ENCODE measurements around the gene CCDC138. TPM values are rescaled to one million over a fixed set of nuclear protein-coding genes. Genes with fewer than 3 reads are reported as not detected.

CCDC138 gene
- total RNA-seq, 4 donors from 2014 or later: 5.9 to 8.7 (median 6.5) TPM

GRCh38 chr2:108869542-108869941 is 83.0 kb downstream of the CCDC138 start:
- peaks cover 0 to 30% (median 0%) of the 10 kb centered on the region in 4 donors for H3K9me3 ChIP-seq
- no peaks in the 10 kb centered on the region for H3K27me3 ChIP-seq
- no peak for DNase-seq (ENCODE audit: low spot score in 2 of 2)
- 96 to 98% methylated on average over 3 of the region's 3 CpGs for WGBS, 2 donors
- TF ChIP-seq CTCF (IDR thresholded peaks at IDR 0.05): no peak
- no peak for TF ChIP-seq EP300 (IDR thresholded peaks at IDR 0.05)
- no peak for TF ChIP-seq POLR2A (IDR thresholded peaks at IDR 0.05)
- no peaks in the 10 kb centered on the region for H3K4me1 ChIP-seq
- H3K27ac ChIP-seq: no peak overlapping the region
- peaks cover 0 to 15% (median 0%) of the 10 kb centered on the region in 3 donors for H3K36me3 ChIP-seq
- no peak overlapping the region for H3K4me3 ChIP-seq

DNA sequence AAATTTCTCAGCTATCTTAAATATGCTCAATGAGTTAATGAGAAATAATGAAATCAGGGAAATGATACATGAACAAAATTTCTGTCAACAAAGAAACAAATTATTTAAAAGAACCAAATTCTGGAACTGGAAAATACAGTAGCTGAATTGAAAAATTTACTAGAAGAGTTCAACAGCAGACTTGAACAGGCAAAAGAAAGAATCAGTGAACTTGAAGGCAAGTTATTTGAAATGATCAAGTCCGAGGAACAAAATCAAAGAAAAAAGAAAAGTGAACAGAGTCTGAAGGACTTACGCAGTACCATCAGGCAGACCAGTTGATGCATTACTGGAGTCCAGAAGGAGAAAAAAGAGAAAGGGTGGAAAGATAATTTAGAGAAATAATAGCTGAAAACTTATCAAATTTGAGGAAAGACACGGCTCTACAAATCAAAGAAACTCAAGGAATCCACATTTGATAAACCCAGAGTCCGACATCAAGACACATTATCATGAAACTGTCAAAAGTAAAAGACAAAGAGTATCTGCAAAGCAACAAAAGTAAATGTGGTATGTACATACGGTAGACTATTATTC is 83.6 kb downstream of the CCDC138 start:
- no peaks in the 10 kb centered on the region for H3K4me1 ChIP-seq
- H3K27me3 ChIP-seq: no peaks in the 10 kb centered on the region
- no peak overlapping the region for H3K4me3 ChIP-seq
- DNase-seq (ENCODE audit: low spot score in 2 of 2): no peak
- WGBS, 2 donors: 96 to 98% methylated on average over 5 of the region's 5 CpGs
- peaks cover 0 to 15% (median 0%) of the 10 kb centered on the region in 3 donors for H3K36me3 ChIP-seq
- TF ChIP-seq CTCF (IDR thresholded peaks at IDR 0.05) (no peak), EP300 (IDR thresholded peaks at IDR 0.05) (no peak), POLR2A (IDR thresholded peaks at IDR 0.05) (no peak)
- no peak overlapping the region for H3K27ac ChIP-seq
- peaks cover 0 to 30% (median 0%) of the 10 kb centered on the region in 4 donors for H3K9me3 ChIP-seq

DNA sequence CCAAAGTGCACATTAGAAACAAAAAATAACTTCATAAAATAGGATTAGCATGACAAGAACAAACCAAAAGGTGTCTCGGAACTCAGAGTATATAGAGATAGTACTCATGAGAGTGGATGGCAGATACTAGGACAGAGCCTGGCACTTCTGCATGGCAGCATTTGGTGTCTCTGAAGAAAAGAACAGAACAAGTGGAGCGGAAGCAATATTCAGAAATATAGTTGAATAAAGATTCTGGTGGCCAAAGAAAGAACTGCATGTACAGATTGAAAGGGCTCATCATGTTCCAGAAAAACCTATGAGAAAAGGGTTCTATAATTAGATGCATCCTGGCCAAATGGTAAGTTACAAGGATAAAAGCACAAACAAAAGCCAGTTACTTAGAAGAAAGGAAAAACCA is 90.9 kb downstream of the CCDC138 start:
- H3K27me3 ChIP-seq: no peaks in the 10 kb centered on the region
- no peak overlapping the region for H3K4me3 ChIP-seq
- H3K36me3 ChIP-seq: no peaks in the 10 kb centered on the region
- 94% methylated on average over 2 of the region's 2 CpGs for WGBS, 2 donors
- no peaks in the 10 kb centered on the region for H3K4me1 ChIP-seq
- peaks cover 0 to 22% (median 3%) of the 10 kb centered on the region in 4 donors for H3K9me3 ChIP-seq
- H3K27ac ChIP-seq: no peak overlapping the region
- DNase-seq (ENCODE audit: low spot score in 2 of 2): no peak
- TF ChIP-seq CTCF (IDR thresholded peaks at IDR 0.05): no peak
- no peak for TF ChIP-seq EP300 (IDR thresholded peaks at IDR 0.05)
- TF ChIP-seq POLR2A (IDR thresholded peaks at IDR 0.05): no peak

DNA sequence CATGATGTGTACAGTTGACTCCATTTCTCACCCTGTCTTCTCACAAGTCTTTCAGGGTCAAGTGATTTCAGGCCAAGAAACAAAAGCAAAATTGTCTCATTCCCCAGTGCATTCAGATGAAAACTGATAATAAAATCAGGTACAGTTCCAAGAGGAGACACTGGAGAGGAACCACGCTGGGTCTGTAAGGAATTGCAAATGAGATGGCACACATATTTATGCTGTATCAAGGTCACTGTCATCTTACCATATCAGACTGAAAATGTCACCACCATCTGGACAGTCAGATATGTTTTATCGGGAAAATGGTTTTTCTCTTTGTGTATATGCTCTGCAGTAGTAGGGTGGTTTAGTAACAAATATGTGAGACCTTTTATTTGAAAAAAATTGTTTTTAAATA is 91.7 kb downstream of the CCDC138 start:
- Histone ChIP-seq H3K27me3 (no peaks in the 10 kb centered on the region), H3K4me3 (no peak overlapping the region), H3K36me3 (no peaks in the 10 kb centered on the region), H3K27ac (no peak overlapping the region), H3K9me3 (peaks cover 0 to 30% (median 3%) of the 10 kb centered on the region in 4 donors), H3K4me1 (no peaks in the 10 kb centered on the region)
- TF ChIP-seq POLR2A (IDR thresholded peaks at IDR 0.05): no peak
- TF ChIP-seq CTCF (IDR thresholded peaks at IDR 0.05): no peak
- TF ChIP-seq EP300 (IDR thresholded peaks at IDR 0.05): no peak
- no peak for DNase-seq (ENCODE audit: low spot score in 2 of 2)
- WGBS, 2 donors: 48 to 99% methylated on average over 2 of the region's 2 CpGs

DNA sequence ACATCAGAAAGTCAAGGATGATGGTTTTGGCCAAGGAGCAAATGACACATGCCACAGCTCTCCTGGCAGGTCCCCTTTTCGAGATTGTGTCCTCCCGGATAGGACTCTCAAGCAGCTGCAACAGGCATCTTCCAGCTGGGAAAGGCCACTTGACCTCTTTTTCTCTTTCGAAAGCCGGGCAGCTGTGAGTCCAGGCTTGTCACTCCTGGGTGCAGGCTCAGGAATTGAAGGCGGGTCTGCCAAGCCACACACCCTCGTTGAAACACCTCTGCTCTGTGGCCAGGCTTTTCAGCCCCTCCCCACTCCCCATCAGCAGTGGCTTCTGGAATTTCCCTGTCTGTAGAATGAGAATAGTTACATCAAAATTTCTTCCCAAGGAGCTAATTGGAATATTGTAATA is 98.0 kb downstream of the CCDC138 start:
- no peak overlapping the region for H3K4me3 ChIP-seq
- H3K9me3 ChIP-seq: peaks cover 0 to 57% (median 6%) of the 10 kb centered on the region in 4 donors
- H3K27me3 ChIP-seq: no peaks in the 10 kb centered on the region
- no peak for TF ChIP-seq POLR2A (IDR thresholded peaks at IDR 0.05)
- TF ChIP-seq CTCF (IDR thresholded peaks at IDR 0.05): no peak
- TF ChIP-seq EP300 (IDR thresholded peaks at IDR 0.05): no peak
- H3K4me1 ChIP-seq: no peaks in the 10 kb centered on the region
- 53 to 55% methylated on average over 6 of the region's 6 CpGs for WGBS, 2 donors
- no peak for DNase-seq (ENCODE audit: low spot score in 2 of 2)
- H3K36me3 ChIP-seq: no peaks in the 10 kb centered on the region
- H3K27ac ChIP-seq: no peak overlapping the region
